Epithelial cell of prostate (primary cell): ENCODE results near the gene HCFC1R1.
"Not testable (repeated sequence)": the region's sequence is repeated elsewhere in the genome, so short reads cannot be mapped to it uniquely, and the experiment has no call there.

Source experiments
- DNase-seq: peaks from one replicate; pipeline ENCODE4 v3.0.0-alpha.2; 2011; ENCODE audit warnings: low read depth, low spot score
- H3K27ac ChIP-seq: fragments of 450-650 bp; 2 replicates; pipeline ENCODE4 v1.5.1; 2017; ENCODE audit warnings: mild to moderate bottlenecking

HCFC1R1 gene

GRCh38 chr16:3057181-3058138, 33.7 kb upstream of the HCFC1R1 start:
- H3K27ac ChIP-seq: no peak overlapping the region
- no peak for DNase-seq

GRCh38 chr16:3056336-3057180, 32.8 kb upstream of the HCFC1R1 start:
- no peak for DNase-seq
- H3K27ac ChIP-seq: no peak overlapping the region

- DNase-seq, H3K27ac ChIP-seq: not testable (repeated sequence)
Measured at GRCh38 chr16:3055734-3056115, 32.0 kb upstream of the HCFC1R1 start.

- no peak overlapping the region for H3K27ac ChIP-seq
Measured at GRCh38 chr16:3054965-3055733, 31.4 kb upstream of the HCFC1R1 start.

GRCh38 chr16:3053330-3053710, 29.6 kb upstream of the HCFC1R1 start:
- H3K27ac ChIP-seq, DNase-seq: not testable (repeated sequence)

More at GRCh38 chr16:3054965-3055733, 31.4 kb upstream of the HCFC1R1 start:
- DNase-seq: no peak

GRCh38 chr16:3052571-3053329, 29.0 kb upstream of the HCFC1R1 start:
- H3K27ac ChIP-seq, DNase-seq: not testable (repeated sequence)

- DNase-seq: no peak
- no peak overlapping the region for H3K27ac ChIP-seq
Measured at GRCh38 chr16:3051494-3051893, 27.8 kb upstream of the HCFC1R1 start.

- DNase-seq: no peak
- no peak overlapping the region for H3K27ac ChIP-seq
Measured at GRCh38 chr16:3051009-3051408, 27.3 kb upstream of the HCFC1R1 start.

- H3K27ac ChIP-seq: no peak overlapping the region
- DNase-seq: no peak
Measured at GRCh38 chr16:3050487-3050886, 26.7 kb upstream of the HCFC1R1 start.

GRCh38 chr16:3049921-3050481, 26.3 kb upstream of the HCFC1R1 start:
- no peak for DNase-seq
- H3K27ac ChIP-seq: no peak overlapping the region

GRCh38 chr16:3047387-3047720, 23.6 kb upstream of the HCFC1R1 start:
- DNase-seq: no peak
- no peak overlapping the region for H3K27ac ChIP-seq

- H3K27ac ChIP-seq: no peak overlapping the region
- no peak for DNase-seq
Measured at GRCh38 chr16:3046641-3047386, 23.1 kb upstream of the HCFC1R1 start.

- H3K27ac ChIP-seq: no peak within 1 kb of the TSS
- DNase-seq: no peak
Measured at GRCh38 chr16:3045758-3046640, 22.3 kb upstream of the HCFC1R1 start, which contains the start of gene MMP25. Gene MMP25, plus strand, starts transcription at chr16:3046561. Its CDS starts 357 bp downstream, at chr16:3046918.

- DNase-seq: no peak
- H3K27ac ChIP-seq: no peak overlapping the region
Measured at GRCh38 chr16:3044708-3045107, 21.0 kb upstream of the HCFC1R1 start.

- no peak for DNase-seq
- H3K27ac ChIP-seq: no peak overlapping the region
Measured at GRCh38 chr16:3042376-3042775, 18.6 kb upstream of the HCFC1R1 start.

- DNase-seq: no peak
- no peak overlapping the region for H3K27ac ChIP-seq
Measured at GRCh38 chr16:3038896-3039295, 15.2 kb upstream of the HCFC1R1 start.

GRCh38 chr16:3038256-3038655, 14.5 kb upstream of the HCFC1R1 start:
- no peak for DNase-seq

More at GRCh38 chr16:3038256-3038655, 14.5 kb upstream of the HCFC1R1 start:
- H3K27ac ChIP-seq: peak overlapping the region; percentile 49
